HG03159 (cell line): ENCODE measurements around the gene SFMBT2.
"Not testable (repeated sequence)": the region's sequence is repeated elsewhere in the genome, so short reads cannot be mapped to it uniquely, and the experiment has no call there.

ENCODE experiments used
- ATAC-seq: cut with Tn5 transposase; IDR thresholded peaks from one replicate; pipeline ENCODE4 v1.9.1; 2021; ENCODE audit warnings: mild to moderate bottlenecking, moderate library complexity; ENCODE audit not compliant: unreplicated experiment

SFMBT2 gene

GRCh38 chr10:7403620-7404019 is 7.2 kb downstream of the SFMBT2 start:
- ATAC-seq, result no peak

GRCh38 chr10:7401782-7402181 is 9.1 kb downstream of the SFMBT2 start:
- no peak for ATAC-seq

GRCh38 chr10:7401156-7401555 is 9.7 kb downstream of the SFMBT2 start:
- ATAC-seq, result no peak

DNA sequence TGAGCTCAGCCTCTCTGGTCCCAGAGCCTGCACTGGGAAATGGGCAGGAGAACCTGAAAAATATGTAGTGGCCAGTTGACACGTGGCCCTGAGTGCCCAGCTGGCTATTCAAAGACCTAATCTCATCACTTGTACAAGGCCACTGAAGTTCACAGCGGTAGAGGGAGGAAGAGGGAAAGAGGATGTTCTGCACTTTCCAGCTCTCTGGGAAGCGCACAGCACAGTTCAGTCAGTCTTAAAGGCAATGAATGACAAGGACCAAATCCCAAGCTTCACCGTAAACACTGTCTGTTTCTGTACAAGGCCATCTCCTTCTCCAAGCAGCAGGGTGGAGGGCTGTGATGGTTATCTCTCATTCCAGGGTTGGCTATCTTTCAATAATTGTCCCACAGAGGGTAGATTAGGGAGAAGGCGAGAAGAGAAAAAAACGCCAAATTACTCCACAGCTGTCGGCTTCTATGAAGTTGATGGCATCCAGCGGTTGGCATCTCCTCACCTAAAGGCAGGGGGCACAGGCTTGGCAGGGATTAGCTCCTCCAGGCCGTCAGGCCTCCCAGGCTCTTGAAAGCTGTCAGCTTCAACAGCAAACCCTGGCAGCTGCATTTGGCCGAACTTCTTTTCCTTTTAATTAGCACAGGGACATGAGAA is 10.6 kb downstream of the SFMBT2 start:
- ATAC-seq, result no peak

GRCh38 chr10:7399533-7399932 is 11.3 kb downstream of the SFMBT2 start:
- no peak for ATAC-seq

- no peak for ATAC-seq
These were observed 13.5 kb downstream of the SFMBT2 start for GRCh38 chr10:7397049-7398035.

GRCh38 chr10:7392301-7392700 is 18.5 kb downstream of the SFMBT2 start:
- not testable (repeated sequence) for ATAC-seq

DNA sequence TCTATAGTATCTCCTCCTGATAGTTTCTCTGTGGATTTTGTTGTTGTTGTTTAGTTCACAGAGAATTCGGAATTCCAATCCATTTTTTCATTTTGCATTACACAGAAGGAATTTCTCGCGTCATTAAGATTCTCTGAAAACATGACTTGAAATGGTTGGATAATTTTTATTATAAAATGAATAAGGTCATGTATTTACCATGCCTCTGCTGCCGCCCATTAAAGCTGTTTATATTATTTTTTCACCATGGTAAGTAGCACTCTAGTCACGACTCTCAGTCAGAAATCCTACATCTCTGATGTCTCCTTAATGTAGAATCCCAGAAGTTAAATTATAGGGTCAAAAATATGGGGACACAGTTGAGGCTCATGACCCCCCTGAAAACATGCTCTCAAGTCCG is 19.1 kb downstream of the SFMBT2 start:
- no peak for ATAC-seq

GRCh38 chr10:7390689-7391110 is 20.1 kb downstream of the SFMBT2 start:
- ATAC-seq, result not testable (repeated sequence)

- no peak for ATAC-seq
These were observed 21.0 kb downstream of the SFMBT2 start for GRCh38 chr10:7389844-7390243.

DNA sequence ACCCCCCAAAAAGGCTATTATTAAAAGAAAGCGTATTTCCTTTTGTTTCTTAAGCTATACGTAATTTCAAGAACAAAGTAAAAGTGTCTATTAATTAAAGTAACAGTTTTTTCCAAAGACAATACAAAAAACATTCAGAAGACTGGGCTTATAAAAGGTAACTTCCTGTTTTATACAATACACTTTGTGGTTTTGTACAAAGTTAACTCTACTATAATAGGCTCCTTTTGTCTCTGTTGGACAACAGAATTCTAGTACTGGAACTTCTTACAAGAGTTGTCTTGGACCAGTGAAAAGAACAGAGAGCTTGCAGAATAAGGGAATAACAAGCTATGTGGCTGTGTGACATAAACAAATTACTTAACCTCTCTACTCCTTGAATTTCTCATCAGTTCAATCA is 21.5 kb downstream of the SFMBT2 start:
- ATAC-seq, result no peak

- no peak for ATAC-seq
These were observed 22.2 kb downstream of the SFMBT2 start for GRCh38 chr10:7388602-7389001.

- not testable (repeated sequence) for ATAC-seq
These were observed 22.7 kb downstream of the SFMBT2 start for GRCh38 chr10:7388149-7388548.

- no peak for ATAC-seq
These were observed 25.7 kb downstream of the SFMBT2 start for GRCh38 chr10:7385114-7385513.

DNA sequence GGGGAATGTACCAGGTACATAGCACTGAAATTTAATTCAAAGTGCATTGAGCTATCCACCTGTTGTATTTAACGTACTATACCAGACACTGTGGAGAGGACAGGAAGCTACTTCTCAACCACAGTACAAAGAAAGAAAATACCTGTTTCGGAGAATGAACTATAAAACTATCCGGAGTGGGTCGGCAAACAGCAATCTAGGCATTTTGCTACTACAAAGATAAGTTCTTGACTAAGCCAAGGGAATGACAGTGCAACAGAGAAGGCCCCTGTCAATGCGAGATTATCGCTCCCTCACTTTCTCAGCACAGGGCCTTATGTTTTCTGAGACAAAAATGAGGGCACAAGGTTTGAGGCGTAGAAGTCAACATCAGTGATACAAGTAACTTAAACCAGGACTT is 27.4 kb downstream of the SFMBT2 start:
- ATAC-seq, result no peak

DNA sequence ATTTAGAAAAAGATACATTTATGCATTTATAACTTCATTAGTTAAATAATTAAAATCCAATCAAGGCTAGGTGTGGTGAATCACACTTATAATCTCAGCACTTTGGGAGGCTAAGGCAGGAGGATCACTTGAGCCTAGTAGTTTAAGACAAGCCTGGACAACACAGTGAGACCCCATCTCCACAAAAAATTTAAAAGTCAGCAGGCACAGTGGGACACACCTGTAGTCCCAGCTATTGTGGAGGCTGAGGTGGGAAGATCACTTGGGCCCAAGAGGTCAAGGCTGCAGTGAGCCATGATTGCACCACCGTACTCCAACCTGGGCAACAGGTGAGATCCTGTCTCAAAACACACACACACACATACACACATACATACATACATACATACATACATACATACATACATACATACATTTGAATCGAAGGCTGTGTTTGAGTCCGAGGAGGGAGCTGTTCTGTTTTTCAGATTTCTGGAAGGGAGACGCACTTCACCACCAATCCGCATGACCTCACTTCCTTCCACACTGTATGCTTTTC is 30.1 kb downstream of the SFMBT2 start:
- ATAC-seq, result no peak

GRCh38 chr10:7378602-7379403 is 32.0 kb downstream of the SFMBT2 start:
- ATAC-seq, result no peak

DNA sequence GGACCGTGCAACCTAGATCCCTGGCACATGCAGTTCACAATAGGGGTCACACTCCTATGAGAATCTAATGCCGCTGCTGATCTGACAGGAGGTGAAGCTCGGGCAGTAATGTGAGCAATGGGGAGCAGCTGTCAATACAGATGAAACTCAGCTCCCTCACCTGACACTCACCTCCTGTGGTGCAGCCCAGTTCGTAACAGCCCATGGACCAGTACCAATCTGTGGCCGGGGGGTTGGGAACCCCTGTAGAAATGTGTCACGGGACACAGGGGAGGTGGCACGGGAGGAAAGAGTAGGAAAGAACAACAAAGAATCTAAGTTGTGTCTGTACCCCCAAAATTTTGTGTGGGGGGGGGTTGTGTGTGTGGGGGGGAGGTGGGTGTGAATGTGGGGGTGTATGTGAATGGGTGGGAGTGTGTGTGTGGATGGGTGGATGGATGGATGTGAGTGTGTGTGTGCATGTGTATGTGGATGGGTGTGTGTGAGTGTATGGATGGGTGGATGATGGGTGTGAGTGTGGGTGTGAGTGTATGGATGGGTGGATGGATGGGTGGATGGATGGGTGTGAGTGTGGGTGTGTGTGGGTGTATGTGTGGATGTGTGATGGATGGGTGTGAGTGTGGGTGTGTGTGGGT is 33.1 kb downstream of the SFMBT2 start:
- ATAC-seq, result no peak

DNA sequence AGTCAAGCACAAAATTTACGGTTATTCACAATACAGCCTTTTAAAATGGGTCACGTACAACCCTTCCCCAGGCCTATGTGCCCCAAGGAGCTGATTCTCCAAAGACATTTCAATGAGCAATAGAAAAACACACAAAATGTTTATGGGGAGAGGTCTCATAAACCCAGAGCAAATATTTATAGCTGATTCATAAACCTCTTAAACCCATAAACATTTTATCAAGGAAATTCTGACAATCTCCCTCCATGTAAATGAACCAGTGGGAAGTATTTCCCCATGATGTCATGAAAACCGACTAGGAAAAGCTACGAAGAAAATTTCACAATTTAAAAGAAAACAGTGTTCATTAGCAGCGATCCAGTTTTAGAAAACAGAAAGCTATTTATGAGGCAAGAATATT is 36.0 kb downstream of the SFMBT2 start:
- no peak for ATAC-seq

DNA sequence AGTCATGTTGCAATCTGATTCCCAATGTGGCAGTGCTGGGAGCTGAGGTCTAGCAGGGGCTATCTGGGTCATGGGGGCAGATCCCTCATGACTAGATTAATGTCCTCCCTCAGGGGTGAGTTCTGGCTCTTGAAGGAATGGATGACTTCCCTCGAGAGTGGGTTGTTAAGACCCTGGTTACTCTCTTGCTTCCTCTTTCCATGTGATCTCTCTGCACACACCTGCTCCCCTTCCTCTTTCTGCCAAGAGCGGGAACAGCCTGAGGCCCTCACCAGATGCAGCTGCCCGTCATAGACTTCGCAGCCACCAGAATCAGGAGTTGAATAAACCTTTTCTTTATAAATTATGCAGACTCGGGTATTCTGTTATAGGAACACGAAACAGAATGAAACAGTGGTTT is 37.8 kb downstream of the SFMBT2 start:
- ATAC-seq, result no peak

GRCh38 chr10:7372504-7372903 is 38.3 kb downstream of the SFMBT2 start:
- no peak for ATAC-seq
